ENCODE data around the gene OBSCN.

DNA sequence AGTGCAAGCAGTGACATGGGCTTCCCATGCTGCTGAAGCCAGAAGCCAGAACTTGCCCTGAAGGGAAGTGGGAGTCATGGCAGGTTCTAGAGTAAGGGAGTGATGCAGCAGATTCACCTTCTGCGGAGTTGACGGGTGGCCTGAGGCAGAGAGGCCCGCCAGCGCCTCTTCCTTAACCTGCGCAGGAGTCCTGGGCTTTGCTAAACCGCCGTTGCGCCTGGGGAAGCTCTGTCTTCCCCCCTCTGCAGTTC is 67.3 kb downstream of the OBSCN start:
- TF ChIP-seq CBX1 (IDR thresholded peaks at IDR 0.05; ENCODE audit: low read depth), result no peak
- TF ChIP-seq, protein P1, sequence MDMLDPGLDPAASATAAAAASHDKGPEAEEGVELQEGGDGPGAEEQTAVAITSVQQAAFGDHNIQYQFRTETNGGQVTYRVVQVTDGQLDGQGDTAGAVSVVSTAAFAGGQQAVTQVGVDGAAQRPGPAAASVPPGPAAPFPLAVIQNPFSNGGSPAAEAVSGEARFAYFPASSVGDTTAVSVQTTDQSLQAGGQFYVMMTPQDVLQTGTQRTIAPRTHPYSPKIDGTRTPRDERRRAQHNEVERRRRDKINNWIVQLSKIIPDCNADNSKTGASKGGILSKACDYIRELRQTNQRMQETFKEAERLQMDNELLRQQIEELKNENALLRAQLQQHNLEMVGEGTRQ (IDR thresholded peaks at IDR 0.05; ENCODE audit: low read depth, low read length), result no peak
- TF ChIP-seq, protein P1 (CRISPR knock-in tag; IDR thresholded peaks at IDR 0.05; ENCODE audit: borderline replicate concordance), result no peak
